ENCODE measurements around the gene KCNE4. TPM values are rescaled to one million over a fixed set of nuclear protein-coding genes. Genes with fewer than 3 reads are reported as not detected.

KCNE4 gene
- total and polyA plus RNA-seq, 9 of the 15 experiments (the other 6 are each of a cell fraction or from before 2014, with no cell fraction given): not detected

- TF ChIP-seq ZNF609 (CRISPR knock-in tag; IDR thresholded peaks at IDR 0.05; ENCODE audit: borderline replicate concordance): no peak
- no peak for TF ChIP-seq GMEB1 (CRISPR knock-in tag; IDR thresholded peaks at IDR 0.05)
- no peak for TF ChIP-seq FOXP1 (CRISPR knock-in tag; IDR thresholded peaks at IDR 0.05)
- TF ChIP-seq NKRF (IDR thresholded peaks at IDR 0.05; ENCODE audit: borderline replicate concordance): no peak
- TF ChIP-seq DEAF1 (CRISPR knock-in tag; IDR thresholded peaks at IDR 0.05): no peak
- no peak for TF ChIP-seq CBFA2T2 (conservative IDR thresholded peaks at IDR 0.05)
- no peak for TF ChIP-seq SMARCA5 (IDR thresholded peaks at IDR 0.05)
- TF ChIP-seq ZC3H11A (IDR thresholded peaks at IDR 0.05; ENCODE audit: low read depth, low read length): no peak
- TF ChIP-seq MLX (CRISPR knock-in tag; conservative IDR thresholded peaks at IDR 0.05): no peak
- TF ChIP-seq, protein P1, sequence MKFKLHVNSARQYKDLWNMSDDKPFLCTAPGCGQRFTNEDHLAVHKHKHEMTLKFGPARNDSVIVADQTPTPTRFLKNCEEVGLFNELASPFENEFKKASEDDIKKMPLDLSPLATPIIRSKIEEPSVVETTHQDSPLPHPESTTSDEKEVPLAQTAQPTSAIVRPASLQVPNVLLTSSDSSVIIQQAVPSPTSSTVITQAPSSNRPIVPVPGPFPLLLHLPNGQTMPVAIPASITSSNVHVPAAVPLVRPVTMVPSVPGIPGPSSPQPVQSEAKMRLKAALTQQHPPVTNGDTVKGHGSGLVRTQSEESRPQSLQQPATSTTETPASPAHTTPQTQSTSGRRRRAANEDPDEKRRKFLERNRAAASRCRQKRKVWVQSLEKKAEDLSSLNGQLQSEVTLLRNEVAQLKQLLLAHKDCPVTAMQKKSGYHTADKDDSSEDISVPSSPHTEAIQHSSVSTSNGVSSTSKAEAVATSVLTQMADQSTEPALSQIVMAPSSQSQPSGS (CRISPR knock-in tag; IDR thresholded peaks at IDR 0.05): no peak
- no peak for TF ChIP-seq ZC3H8 (IDR thresholded peaks at IDR 0.05)
- no peak for TF ChIP-seq THRAP3 (IDR thresholded peaks at IDR 0.05; ENCODE audit: borderline replicate concordance)
- no peak for TF ChIP-seq MAZ (CRISPR knock-in tag; conservative IDR thresholded peaks at IDR 0.05 in 1 of 2, IDR thresholded peaks at IDR 0.05 in 1 of 2)
- TF ChIP-seq SUPT5H (IDR thresholded peaks at IDR 0.05): no peak
- TF ChIP-seq POLR2B (IDR thresholded peaks at IDR 0.05; ENCODE audit: low read depth, partially characterized antibody): no peak
- 0 out of 2 replicates have a peak, but pooled peaks have one; percentile 44 for TF ChIP-seq SMARCE1 (IDR thresholded peaks at IDR 0.05)
These were observed 10.4 kb upstream of the KCNE4 start (continued) for GRCh38 chr2:223041527-223042109.
